Measurements from ENCODE around the gene NCOR1. TPM values are rescaled to one million over a fixed set of nuclear protein-coding genes. Genes with fewer than 3 reads are reported as not detected.

Gene NCOR1
- total and polyA plus RNA-seq, 2 experiments from 2014 or later: 102 to 132 TPM

DNA sequence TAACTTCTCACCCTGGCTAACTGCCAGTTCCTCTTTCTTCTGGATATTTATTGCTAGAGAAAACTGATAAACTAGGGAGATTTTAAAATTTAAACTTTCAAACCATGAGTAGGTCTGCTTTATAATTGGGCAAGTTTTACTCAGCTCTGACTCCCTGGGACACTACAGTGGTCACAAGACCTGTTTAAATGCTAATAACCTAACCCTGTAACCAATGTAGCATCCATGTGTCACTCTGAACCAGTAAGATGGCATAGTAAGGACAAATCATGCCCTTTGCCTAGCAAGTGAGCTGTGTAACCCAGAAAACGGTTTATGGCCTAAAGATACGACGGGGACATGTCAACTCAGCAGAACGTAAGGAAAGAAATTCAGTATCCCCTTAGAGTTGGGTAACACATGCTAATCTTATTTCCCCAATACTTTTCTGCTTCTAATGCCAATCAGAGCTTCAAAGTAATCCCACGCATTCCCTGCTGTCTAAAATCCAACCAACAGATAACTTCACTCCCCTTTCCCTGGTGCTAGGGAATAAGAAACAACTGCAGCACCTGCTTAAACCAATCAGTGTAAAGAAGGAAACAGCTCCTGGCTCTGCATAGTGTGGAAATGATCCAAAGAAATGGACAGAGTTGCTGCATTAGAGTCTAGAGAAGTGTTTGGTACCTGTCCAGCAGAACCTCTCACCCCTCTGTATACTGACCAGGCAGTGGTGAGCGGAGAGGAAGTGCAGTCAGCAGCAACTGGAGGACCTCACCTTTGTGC is 85.7 kb downstream of the NCOR1 start (continued):
- TF ChIP-seq, protein P1, sequence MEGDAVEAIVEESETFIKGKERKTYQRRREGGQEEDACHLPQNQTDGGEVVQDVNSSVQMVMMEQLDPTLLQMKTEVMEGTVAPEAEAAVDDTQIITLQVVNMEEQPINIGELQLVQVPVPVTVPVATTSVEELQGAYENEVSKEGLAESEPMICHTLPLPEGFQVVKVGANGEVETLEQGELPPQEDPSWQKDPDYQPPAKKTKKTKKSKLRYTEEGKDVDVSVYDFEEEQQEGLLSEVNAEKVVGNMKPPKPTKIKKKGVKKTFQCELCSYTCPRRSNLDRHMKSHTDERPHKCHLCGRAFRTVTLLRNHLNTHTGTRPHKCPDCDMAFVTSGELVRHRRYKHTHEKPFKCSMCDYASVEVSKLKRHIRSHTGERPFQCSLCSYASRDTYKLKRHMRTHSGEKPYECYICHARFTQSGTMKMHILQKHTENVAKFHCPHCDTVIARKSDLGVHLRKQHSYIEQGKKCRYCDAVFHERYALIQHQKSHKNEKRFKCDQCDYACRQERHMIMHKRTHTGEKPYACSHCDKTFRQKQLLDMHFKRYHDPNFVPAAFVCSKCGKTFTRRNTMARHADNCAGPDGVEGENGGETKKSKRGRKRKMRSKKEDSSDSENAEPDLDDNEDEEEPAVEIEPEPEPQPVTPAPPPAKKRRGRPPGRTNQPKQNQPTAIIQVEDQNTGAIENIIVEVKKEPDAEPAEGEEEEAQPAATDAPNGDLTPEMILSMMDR (conservative IDR thresholded peaks at IDR 0.05; ENCODE audit: low read depth in 2 of 2): no peak

DNA sequence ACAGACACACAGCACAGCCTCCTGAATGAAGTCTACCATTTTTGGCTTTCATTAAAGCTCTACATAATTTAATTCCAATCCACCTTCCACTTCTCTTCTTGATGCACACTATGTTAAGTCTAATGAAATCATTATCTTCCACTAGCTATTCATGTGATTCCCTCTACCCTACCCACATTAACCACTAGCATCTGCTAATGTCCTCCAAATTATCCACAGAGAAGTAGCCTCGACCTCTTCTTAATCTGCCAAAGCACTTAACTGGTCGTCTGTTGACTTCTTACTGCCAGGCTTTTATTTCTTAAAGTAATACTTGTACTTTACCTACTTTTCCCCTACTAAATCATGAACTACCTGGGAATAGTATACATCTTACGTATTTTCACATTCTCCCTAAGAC is 91.8 kb downstream of the NCOR1 start:
- H3K36me3 Mint-ChIP-seq (ENCODE audit: low read depth): peaks cover 59% of the 10 kb centered on the region
- DNase-seq (ENCODE audit: low spot score): no peak
- H3K4me3 Mint-ChIP-seq: no peak overlapping the region
- TF ChIP-seq ZNF114 (CRISPR knock-in tag; IDR thresholded peaks at IDR 0.05) (no peak), EZH2phosphoT487 (IDR thresholded peaks at IDR 0.05; ENCODE audit: unreplicated experiment) (no peak), EZH2 (IDR thresholded peaks at IDR 0.05; ENCODE audit: low read depth, unreplicated experiment) (no peak), ZNF331 (CRISPR knock-in tag; IDR thresholded peaks at IDR 0.05; ENCODE audit: low read depth) (no peak), STAT1 (IDR thresholded peaks at IDR 0.05; ENCODE audit: unreplicated experiment) (no peak)
- TF ChIP-seq, protein P2, sequence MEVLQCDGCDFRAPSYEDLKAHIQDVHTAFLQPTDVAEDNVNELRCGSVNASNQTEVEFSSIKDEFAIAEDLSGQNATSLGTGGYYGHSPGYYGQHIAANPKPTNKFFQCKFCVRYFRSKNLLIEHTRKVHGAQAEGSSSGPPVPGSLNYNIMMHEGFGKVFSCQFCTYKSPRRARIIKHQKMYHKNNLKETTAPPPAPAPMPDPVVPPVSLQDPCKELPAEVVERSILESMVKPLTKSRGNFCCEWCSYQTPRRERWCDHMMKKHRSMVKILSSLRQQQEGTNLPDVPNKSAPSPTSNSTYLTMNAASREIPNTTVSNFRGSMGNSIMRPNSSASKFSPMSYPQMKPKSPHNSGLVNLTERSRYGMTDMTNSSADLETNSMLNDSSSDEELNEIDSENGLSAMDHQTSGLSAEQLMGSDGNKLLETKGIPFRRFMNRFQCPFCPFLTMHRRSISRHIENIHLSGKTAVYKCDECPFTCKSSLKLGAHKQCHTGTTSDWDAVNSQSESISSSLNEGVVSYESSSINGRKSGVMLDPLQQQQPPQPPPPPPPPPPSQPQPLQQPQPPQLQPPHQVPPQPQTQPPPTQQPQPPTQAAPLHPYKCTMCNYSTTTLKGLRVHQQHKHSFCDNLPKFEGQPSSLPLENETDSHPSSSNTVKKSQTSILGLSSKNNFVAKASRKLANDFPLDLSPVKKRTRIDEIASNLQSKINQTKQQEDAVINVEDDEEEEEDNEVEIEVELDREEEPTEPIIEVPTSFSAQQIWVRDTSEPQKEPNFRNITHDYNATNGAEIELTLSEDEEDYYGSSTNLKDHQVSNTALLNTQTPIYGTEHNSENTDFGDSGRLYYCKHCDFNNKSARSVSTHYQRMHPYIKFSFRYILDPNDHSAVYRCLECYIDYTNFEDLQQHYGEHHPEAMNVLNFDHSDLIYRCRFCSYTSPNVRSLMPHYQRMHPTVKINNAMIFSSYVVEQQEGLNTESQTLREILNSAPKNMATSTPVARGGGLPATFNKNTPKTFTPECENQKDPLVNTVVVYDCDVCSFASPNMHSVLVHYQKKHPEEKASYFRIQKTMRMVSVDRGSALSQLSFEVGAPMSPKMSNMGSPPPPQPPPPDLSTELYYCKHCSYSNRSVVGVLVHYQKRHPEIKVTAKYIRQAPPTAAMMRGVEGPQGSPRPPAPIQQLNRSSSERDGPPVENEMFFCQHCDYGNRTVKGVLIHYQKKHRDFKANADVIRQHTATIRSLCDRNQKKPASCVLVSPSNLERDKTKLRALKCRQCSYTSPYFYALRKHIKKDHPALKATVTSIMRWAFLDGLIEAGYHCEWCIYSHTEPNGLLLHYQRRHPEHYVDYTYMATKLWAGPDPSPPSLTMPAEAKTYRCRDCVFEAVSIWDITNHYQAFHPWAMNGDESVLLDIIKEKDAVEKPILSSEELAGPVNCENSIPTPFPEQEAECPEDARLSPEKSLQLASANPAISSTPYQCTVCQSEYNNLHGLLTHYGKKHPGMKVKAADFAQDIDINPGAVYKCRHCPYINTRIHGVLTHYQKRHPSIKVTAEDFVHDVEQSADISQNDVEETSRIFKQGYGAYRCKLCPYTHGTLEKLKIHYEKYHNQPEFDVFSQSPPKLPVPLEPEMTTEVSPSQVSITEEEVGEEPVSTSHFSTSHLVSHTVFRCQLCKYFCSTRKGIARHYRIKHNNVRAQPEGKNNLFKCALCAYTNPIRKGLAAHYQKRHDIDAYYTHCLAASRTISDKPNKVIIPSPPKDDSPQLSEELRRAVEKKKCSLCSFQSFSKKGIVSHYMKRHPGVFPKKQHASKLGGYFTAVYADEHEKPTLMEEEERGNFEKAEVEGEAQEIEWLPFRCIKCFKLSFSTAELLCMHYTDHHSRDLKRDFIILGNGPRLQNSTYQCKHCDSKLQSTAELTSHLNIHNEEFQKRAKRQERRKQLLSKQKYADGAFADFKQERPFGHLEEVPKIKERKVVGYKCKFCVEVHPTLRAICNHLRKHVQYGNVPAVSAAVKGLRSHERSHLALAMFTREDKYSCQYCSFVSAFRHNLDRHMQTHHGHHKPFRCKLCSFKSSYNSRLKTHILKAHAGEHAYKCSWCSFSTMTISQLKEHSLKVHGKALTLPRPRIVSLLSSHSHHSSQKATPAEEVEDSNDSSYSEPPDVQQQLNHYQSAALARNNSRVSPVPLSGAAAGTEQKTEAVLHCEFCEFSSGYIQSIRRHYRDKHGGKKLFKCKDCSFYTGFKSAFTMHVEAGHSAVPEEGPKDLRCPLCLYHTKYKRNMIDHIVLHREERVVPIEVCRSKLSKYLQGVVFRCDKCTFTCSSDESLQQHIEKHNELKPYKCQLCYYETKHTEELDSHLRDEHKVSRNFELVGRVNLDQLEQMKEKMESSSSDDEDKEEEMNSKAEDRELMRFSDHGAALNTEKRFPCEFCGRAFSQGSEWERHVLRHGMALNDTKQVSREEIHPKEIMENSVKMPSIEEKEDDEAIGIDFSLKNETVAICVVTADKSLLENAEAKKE (CRISPR knock-in tag; IDR thresholded peaks at IDR 0.05): no peak
- TF ChIP-seq, protein P3, sequence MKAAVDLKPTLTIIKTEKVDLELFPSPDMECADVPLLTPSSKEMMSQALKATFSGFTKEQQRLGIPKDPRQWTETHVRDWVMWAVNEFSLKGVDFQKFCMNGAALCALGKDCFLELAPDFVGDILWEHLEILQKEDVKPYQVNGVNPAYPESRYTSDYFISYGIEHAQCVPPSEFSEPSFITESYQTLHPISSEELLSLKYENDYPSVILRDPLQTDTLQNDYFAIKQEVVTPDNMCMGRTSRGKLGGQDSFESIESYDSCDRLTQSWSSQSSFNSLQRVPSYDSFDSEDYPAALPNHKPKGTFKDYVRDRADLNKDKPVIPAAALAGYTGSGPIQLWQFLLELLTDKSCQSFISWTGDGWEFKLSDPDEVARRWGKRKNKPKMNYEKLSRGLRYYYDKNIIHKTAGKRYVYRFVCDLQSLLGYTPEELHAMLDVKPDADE (IDR thresholded peaks at IDR 0.05): no peak
- TF ChIP-seq, protein P1 (conservative IDR thresholded peaks at IDR 0.05; ENCODE audit: low read depth in 2 of 2): no peak

More for the DNA sequence above, 91.8 kb downstream of the NCOR1 start:
- H3K27me3 Mint-ChIP-seq (ENCODE audit: insufficient read depth, low read depth, poor library complexity): peaks cover 4% of the 10 kb centered on the region
- H3K4me1 Mint-ChIP-seq: no peaks in the 10 kb centered on the region
- H3K9me3 Mint-ChIP-seq: no peaks in the 10 kb centered on the region
- Histone ChIP-seq H3K9me2 (ENCODE audit: insufficient read depth) (no peaks in the 10 kb centered on the region), H3K27me3 (ENCODE audit: insufficient read depth) (no peaks in the 10 kb centered on the region), H3K36me3 (ENCODE audit: insufficient read depth) (peaks cover 16% of the 10 kb centered on the region; the same call in 1 of the 2 replicates), H2AFZ (no peak overlapping the region), H3K4me1 (ENCODE audit: insufficient read depth) (no peaks in the 10 kb centered on the region), H3K4me3 (no peak overlapping the region), H4K20me1 (replicated peaks; ENCODE audit: insufficient read depth) (no peaks in the 10 kb centered on the region), H3K4me2 (no peak overlapping the region), H3K79me2 (replicated peaks; ENCODE audit: insufficient read depth) (no peaks in the 10 kb centered on the region), H3K27ac (ENCODE audit: low read depth) (no peak overlapping the region), H3F3A (replicated peaks; ENCODE audit: low read depth) (0 out of 2 replicates have a peak, but pooled peaks cover 4% of the 10 kb centered on the region)
- ATAC-seq: no peak
- H3K27ac Mint-ChIP-seq: no peak overlapping the region

Data from GM23338 (cell line).